Measurements from ENCODE around the gene CDIP1. TPM values are rescaled to one million over a fixed set of nuclear protein-coding genes. Genes with fewer than 3 reads are reported as not detected.

Gene CDIP1
- polyA plus RNA-seq, 4 donors: 26.4 to 35.3 (median 31.6) TPM

GRCh38 chr16:4463522-4464163 is 74.9 kb downstream of the CDIP1 start:
- no peak for DNase-seq (ENCODE audit: low read depth in 4 of 4, low spot score in 3 of 4)

- DNase-seq (ENCODE audit: low read depth in 4 of 4, low spot score in 3 of 4): no peak
These were observed 77.1 kb downstream of the CDIP1 start for GRCh38 chr16:4461250-4462085.

- no peak for DNase-seq (ENCODE audit: low read depth in 4 of 4, low spot score in 3 of 4)
These were observed 77.7 kb downstream of the CDIP1 start for GRCh38 chr16:4460936-4461249.

Other genes starting within 250 kb of the CDIP1 start
- 10 to 100 TPM; 41.2 to 55.1 (median 42.4) TPM for gene GLIS2, start 222.7 kb downstream of the CDIP1 start, polyA plus RNA-seq (ENCODE audit: insufficient read length in 4 of 4)
- gene PAM16, start 187.5 kb downstream of the CDIP1 start, polyA plus RNA-seq (ENCODE audit: insufficient read length in 4 of 4): 10 to 100 TPM; 21.4 to 32.2 (median 22.6) TPM
- gene VASN, start 166.9 kb downstream of the CDIP1 start, polyA plus RNA-seq (ENCODE audit: insufficient read length in 4 of 4): 10 to 100 TPM; 43.5 to 74.1 (median 48.2) TPM
- 10 to 100 TPM; 15.1 to 22.0 (median 16.9) TPM for gene CORO7, start 122.2 kb downstream of the CDIP1 start, polyA plus RNA-seq (ENCODE audit: insufficient read length in 4 of 4)
- 10 to 100 TPM; 37.1 to 41.0 (median 40.1) TPM for gene DNAJA3, start 112.9 kb downstream of the CDIP1 start, polyA plus RNA-seq (ENCODE audit: insufficient read length in 4 of 4)
- 10 to 100 TPM; 31.2 to 47.1 (median 41.6) TPM for gene NMRAL1, start 64.1 kb downstream of the CDIP1 start, polyA plus RNA-seq (ENCODE audit: insufficient read length in 4 of 4)
- gene HMOX2, start 62.4 kb downstream of the CDIP1 start, polyA plus RNA-seq (ENCODE audit: insufficient read length in 4 of 4): 10 to 100 TPM; 47.2 to 54.9 (median 47.7) TPM
- gene C16orf96, start 17.6 kb upstream of the CDIP1 start, polyA plus RNA-seq (ENCODE audit: insufficient read length in 4 of 4): under 1 TPM; 0.17 to 0.33 (median 0.26) TPM
- 10 to 100 TPM; 14.4 to 26.8 (median 15.3) TPM for gene UBALD1, start 76.1 kb upstream of the CDIP1 start, polyA plus RNA-seq (ENCODE audit: insufficient read length in 4 of 4)
- 10 to 100 TPM; 42.1 to 63.2 (median 47.1) TPM for gene MGRN1, start 86.1 kb upstream of the CDIP1 start, polyA plus RNA-seq (ENCODE audit: insufficient read length in 4 of 4)
- gene NUDT16L1, start 154.8 kb upstream of the CDIP1 start, polyA plus RNA-seq (ENCODE audit: insufficient read length in 4 of 4): 10 to 100 TPM; 39.7 to 55.9 (median 43.3) TPM
- gene ANKS3, start 195.5 kb upstream of the CDIP1 start, polyA plus RNA-seq (ENCODE audit: insufficient read length in 4 of 4): 10 to 100 TPM; 20.8 to 24.0 (median 22.8) TPM
- gene DNAAF8, start 195.8 kb upstream of the CDIP1 start, polyA plus RNA-seq (ENCODE audit: insufficient read length in 4 of 4): 1 to 10 TPM; 2.1 to 2.5 (median 2.3) TPM
- 10 to 100 TPM; 13.8 to 19.2 (median 16.4) TPM for gene ZNF500, start 228.4 kb upstream of the CDIP1 start, polyA plus RNA-seq (ENCODE audit: insufficient read length in 4 of 4)
- under 1 TPM in 1 of 4 donors, not detected in 3; 0.18 TPM for gene SEPTIN12, start 249.6 kb upstream of the CDIP1 start, polyA plus RNA-seq (ENCODE audit: insufficient read length in 4 of 4)